Central memory CD8-positive, alpha-beta T cell (primary cell): Measurements from ENCODE around the gene CPSF2.
A peak's percentile ranks its signal among the peaks of the same experiment; 100 is the strongest.

Source experiments
- ATAC-seq: fragments of 150-1000 bp; cut with Tn5 transposase; replicated peaks from 2 replicates; pipeline ENCODE4 v1.10.0; 2022; ENCODE audit warnings: mild to moderate bottlenecking, moderate FRiP score, moderate number of reproducible peaks; ENCODE audit not compliant: poor library complexity, severe bottlenecking; ENCODE audit errors: extremely low read depth
- DNase-seq, 2 donors: peaks; one replicate each; pipeline ENCODE4 v3.0.0; 2021; ENCODE audit warnings: low spot score in 2 of 2
- H3K27ac Mint-ChIP-seq: one replicate; pipeline ENCODE4 v1.8.0; 2022; ENCODE audit warnings: low read depth, mild to moderate bottlenecking, moderate library complexity, mixed read lengths
- H3K27me3 Mint-ChIP-seq: one replicate; pipeline ENCODE4 v1.8.0; 2022; ENCODE audit warnings: mixed read lengths
- H3K36me3 Mint-ChIP-seq: one replicate; pipeline ENCODE4 v1.8.0; 2022; ENCODE audit warnings: mild to moderate bottlenecking, moderate library complexity, mixed read lengths; ENCODE audit not compliant: insufficient read depth
- H3K4me1 Mint-ChIP-seq: one replicate; pipeline ENCODE4 v1.8.0; 2022; ENCODE audit warnings: mixed read lengths
- H3K4me3 Mint-ChIP-seq: one replicate; pipeline ENCODE4 v1.8.0; 2022; ENCODE audit warnings: mild to moderate bottlenecking, moderate library complexity, mixed read lengths
- H3K9me3 Mint-ChIP-seq: one replicate; pipeline ENCODE4 v1.8.0; 2022; ENCODE audit warnings: mixed read lengths

CPSF2 gene

DNA sequence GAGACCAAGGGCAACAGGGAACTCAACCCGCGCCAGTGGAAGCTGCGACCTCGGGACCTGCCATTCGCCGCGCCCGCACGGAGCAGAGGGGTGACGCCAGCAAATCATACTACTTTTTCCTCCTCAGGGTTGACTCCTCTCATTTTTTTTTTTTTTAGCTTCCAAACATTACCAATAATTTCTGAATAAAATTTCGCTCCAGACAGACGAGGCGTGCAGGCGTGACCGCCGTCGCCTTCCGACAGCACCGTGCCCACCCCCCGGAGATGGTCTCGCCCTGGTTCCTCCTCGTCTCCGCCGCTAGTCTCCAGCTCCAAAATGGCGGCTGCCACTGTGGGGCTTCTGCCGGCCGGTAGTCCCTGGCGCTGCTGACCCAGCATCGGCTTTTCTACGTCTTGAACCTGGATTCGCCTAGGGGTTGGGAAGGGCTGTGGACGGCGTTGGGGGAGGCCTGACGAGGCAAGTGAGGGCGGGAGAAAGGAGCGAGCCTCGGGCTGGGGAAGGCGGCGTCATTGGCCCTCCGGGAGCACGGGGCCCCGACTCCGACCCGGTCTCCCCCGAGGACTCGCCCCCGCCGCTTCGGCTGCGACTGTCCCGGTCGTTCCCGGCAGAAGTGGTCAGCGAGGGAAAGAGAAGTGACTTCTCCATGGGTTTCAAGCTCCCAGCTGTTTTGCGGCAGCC is at the start of gene CPSF2, which contains the start of gene NDUFB1:
CPSF2 (plus strand) TSS at position 300 of the 681 bp plus-strand sequence. CDS start 9,016 bp downstream, outside the sequence.
NDUFB1 (minus strand) TSS at position 37 of the 681 bp plus-strand sequence. CDS start 4,069 bp downstream, outside the sequence.
- Mint-ChIP-seq H3K36me3 (peaks cover 24% of the 10 kb centered on the region), H3K27ac (peak within 1 kb of the TSS; percentile 99), H3K9me3 (no peaks in the 10 kb centered on the region), H3K4me1 (peaks cover 34% of the 10 kb centered on the region), H3K4me3 (peak within 1 kb of the TSS; percentile 96), H3K27me3 (no peaks in the 10 kb centered on the region)
- peak; percentile 73 to 76 for DNase-seq
- ATAC-seq, result peak; percentile 91

DNA sequence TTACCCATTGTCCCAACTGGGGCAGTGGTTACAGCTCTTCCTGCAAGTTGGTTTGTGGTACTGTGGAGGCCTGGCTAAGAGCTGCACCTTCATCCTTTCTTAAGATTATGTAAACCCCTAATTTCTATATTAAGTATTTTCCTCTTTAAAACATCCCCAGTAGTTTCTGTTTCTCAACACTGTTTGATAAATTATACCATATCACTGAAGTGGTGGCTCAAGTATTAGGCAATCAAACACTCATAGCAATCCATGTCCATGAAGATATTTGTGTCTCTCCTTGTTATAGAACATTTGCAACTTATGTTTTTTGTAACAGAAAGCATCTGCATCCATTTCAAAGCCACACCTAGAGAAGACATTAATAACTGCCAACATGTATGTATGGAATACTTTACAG is 47.2 kb upstream of the CPSF2 start:
- no peaks in the 10 kb centered on the region for H3K4me1 Mint-ChIP-seq
- no peaks in the 10 kb centered on the region for H3K9me3 Mint-ChIP-seq
- H3K27ac Mint-ChIP-seq, result no peak overlapping the region
- ATAC-seq (no peak), DNase-seq (no peak)
- peaks cover 34% of the 10 kb centered on the region for H3K36me3 Mint-ChIP-seq
- H3K27me3 Mint-ChIP-seq, result no peaks in the 10 kb centered on the region
- no peak overlapping the region for H3K4me3 Mint-ChIP-seq

DNA sequence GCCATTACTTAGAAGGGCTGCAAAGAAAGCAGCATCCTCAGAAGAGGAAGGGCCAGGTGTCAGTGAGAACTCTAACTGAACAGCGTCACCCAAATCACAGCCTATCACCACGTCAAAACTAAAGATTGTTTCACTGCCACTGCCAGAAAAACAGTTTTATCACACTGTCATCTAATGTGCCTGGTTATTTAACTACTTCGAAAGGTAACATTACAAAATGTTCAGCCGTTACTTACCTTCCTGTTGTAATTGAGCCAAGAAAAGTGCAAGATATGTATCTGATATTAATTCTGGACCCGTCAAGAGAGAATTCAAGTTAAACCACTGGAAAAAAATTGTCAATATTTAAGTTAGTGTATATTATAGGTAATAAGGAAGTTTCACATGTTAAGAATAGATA is 33.3 kb upstream of the CPSF2 start:
- DNase-seq (no peak), ATAC-seq (no peak)
- peaks cover 38% of the 10 kb centered on the region for H3K36me3 Mint-ChIP-seq
- no peak overlapping the region for H3K27ac Mint-ChIP-seq
- no peak overlapping the region for H3K4me3 Mint-ChIP-seq
- H3K4me1 Mint-ChIP-seq, result no peaks in the 10 kb centered on the region
- no peaks in the 10 kb centered on the region for H3K27me3 Mint-ChIP-seq
- no peaks in the 10 kb centered on the region for H3K9me3 Mint-ChIP-seq

DNA sequence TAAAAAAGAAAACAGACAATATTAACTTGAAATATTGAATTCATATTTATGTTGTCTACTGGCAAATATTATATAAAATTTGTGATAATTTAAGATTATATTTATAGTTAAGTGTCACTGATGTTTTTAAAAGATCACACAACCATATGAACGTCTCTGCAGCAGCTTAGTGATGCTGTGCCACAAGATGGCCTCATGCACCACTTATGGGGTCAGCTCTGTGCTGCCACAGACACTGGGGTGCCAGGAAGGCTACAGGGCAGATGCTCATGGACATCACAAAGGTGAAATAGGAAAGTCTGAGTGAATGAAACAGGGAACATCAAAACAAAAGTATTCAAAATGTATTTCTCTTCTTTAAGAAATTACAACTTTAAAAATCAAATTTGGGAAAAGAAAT is 28.4 kb upstream of the CPSF2 start:
- no peak overlapping the region for H3K4me3 Mint-ChIP-seq
- ATAC-seq, result no peak
- H3K9me3 Mint-ChIP-seq, result no peaks in the 10 kb centered on the region

DNA sequence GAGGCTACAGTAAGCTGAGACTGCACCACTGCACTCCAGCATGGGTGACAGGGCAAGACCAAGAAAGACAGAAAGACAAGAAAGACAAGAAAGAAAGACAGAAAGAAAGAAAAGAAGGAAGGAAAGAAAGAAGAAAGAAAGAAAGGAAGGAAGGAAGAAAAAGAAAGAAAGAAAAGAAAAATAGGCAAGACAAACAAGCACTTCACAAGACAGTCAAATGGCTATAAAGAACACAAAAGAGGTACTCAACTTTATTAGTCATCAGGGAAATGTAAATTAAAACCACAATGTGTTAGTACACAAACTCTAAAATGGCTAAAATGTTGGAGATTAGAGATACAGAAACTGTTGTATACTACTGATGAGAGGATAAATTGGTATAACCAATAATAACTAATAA is 22.0 kb upstream of the CPSF2 start:
- peaks cover 9% of the 10 kb centered on the region for H3K36me3 Mint-ChIP-seq
- ATAC-seq (no peak), DNase-seq (no peak)
- H3K4me3 Mint-ChIP-seq, result no peak overlapping the region
- no peak overlapping the region for H3K27ac Mint-ChIP-seq
- H3K27me3 Mint-ChIP-seq, result no peaks in the 10 kb centered on the region
- peaks cover 20% of the 10 kb centered on the region for H3K4me1 Mint-ChIP-seq
- H3K9me3 Mint-ChIP-seq, result no peaks in the 10 kb centered on the region

More for the DNA sequence above, 28.4 kb upstream of the CPSF2 start:
- Mint-ChIP-seq H3K27me3 (no peaks in the 10 kb centered on the region), H3K36me3 (peaks cover 29% of the 10 kb centered on the region), H3K27ac (no peak overlapping the region), H3K4me1 (no peaks in the 10 kb centered on the region)
- no peak for DNase-seq

DNA sequence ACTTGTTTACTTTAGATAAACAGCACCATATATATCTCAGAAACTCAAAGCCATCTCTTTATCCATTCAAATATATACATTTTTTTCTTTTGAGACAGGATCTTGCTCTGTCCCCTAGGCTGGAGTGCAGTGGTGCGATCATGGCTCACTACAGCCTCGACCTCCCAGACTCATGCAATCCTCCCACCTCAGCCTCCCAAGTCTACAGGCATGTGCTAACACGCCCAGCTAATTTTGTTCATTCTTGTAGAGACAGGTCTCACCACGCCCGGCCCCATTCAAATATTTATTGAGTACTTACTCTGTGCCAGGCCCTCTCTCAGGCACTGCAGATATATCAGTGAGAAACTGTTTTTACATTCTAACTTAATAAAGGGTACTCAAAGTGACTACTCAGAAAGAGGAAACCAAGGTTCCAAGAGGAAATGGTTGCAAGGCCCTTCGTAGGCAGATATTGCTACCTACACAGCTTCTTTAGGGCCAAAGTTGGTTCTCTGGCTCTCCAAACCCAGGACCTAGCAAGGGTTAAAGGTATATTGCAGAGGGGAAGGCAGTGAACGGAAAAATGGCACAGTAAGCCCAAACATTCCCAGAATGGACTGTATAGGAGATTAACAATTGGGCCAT is 18.3 kb upstream of the CPSF2 start:
- Mint-ChIP-seq H3K27me3 (no peaks in the 10 kb centered on the region), H3K27ac (no peak overlapping the region), H3K4me1 (peaks cover 37% of the 10 kb centered on the region), H3K36me3 (peaks cover 8% of the 10 kb centered on the region), H3K9me3 (no peaks in the 10 kb centered on the region), H3K4me3 (no peak overlapping the region)
- DNase-seq, result no peak
- no peak for ATAC-seq

DNA sequence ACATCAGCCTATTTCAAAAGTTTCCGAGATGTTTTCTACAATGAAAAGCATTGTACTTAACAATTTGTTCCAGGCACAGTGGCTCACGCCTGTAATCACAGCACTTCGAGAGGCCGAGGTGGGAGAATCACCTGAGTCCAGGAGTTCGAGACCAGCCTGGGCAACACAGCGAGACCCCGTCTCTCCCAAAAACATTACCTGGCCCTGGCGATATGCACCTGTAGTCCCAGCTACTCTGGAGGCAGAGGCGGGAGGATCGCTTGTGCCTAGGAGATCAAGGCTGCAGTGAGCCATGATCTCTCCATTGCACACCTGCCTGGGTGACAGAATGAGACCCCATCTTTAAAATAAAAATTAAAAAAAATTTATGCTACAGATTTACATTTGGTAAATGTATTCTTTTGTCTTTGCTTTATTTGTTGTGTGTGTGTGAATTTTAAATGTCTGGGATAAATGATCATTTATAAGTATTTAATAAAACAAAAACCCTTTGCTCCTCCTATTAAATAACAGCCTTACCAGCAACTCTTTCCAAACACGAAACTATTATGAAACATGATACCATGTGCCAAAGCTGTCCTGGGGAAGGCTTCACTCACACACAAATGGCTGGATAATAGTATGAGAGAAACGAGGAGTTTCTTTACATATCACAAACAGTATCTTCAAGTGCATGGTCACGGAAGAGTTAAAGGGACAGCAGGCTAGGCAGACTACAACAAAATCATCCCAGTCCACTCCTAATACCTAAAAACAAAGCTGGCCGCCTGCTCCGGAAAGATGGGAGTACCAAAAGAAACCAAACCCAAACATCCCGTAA is 16.5 kb upstream of the CPSF2 start:
- no peak for DNase-seq
- Mint-ChIP-seq H3K4me1 (peaks cover 31% of the 10 kb centered on the region), H3K27ac (peak overlapping the region; percentile 92), H3K4me3 (peak overlapping the region; percentile 92), H3K9me3 (no peaks in the 10 kb centered on the region), H3K27me3 (no peaks in the 10 kb centered on the region), H3K36me3 (peaks cover 8% of the 10 kb centered on the region)
- ATAC-seq, result no peak

DNA sequence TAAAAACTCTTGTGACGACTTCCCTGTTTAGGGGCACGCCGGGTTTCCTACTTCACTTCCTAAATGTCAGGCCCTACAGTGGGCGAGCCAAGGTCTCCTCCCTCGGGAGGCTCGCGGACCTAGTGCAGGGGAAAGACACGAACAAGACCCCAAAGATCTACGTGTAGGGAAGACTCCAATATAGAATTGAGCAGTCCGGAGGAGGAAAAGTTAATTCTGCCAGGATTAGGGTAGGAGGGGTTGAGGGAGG is 16.0 kb upstream of the CPSF2 start:
- no peaks in the 10 kb centered on the region for H3K27me3 Mint-ChIP-seq
- DNase-seq (no peak), ATAC-seq (no peak)
- H3K4me1 Mint-ChIP-seq, result peaks cover 31% of the 10 kb centered on the region
- H3K36me3 Mint-ChIP-seq, result peaks cover 8% of the 10 kb centered on the region
- no peaks in the 10 kb centered on the region for H3K9me3 Mint-ChIP-seq
- peak overlapping the region; percentile 92 for H3K4me3 Mint-ChIP-seq
- H3K27ac Mint-ChIP-seq, result peak overlapping the region; percentile 92

DNA sequence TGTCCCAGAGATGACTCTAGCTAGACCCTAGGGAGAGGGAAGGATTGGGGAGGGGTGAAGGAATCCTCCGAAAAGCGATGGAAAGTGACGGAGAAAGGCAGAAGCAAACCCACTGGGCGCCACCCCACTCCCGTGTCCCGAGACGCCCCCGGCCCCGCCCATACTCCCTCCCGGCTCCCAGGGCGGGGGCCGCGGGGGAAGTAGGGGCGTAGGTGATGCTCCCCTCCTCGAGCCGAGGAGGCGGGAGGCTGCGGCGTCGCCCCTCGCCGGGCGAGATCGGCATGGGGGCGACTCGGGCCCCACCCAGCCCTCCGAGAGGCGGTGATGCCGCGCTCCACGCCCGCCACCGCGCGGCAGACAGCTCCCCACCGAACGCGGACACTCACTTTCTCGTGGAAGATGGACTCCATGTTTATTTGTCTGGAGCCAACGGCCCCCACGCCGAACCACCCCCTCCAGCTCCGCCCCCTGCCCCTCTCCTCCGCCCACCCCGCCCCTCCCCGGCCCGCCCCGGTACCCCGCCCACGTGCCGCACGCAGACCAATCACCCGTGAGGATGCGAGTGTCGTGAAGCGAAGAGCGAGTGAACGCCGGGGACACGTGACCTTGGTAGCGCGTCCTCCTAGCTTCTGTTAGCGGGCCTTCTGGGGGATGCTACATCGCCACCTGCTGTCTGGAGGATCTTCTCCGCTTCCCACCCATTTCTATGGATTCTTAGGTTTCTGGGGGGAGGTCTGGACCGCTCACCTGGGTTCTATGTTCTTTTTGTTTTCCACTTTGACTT is 15.4 kb upstream of the CPSF2 start, which contains the start of gene ATXN3:
ATXN3 (minus strand) TSS at position 440 of the 784 bp plus-strand sequence; CDS start at position 410, 30 bp downstream.
- Mint-ChIP-seq H3K27me3 (no peaks in the 10 kb centered on the region), H3K4me1 (peaks cover 31% of the 10 kb centered on the region), H3K36me3 (peaks cover 8% of the 10 kb centered on the region), H3K9me3 (no peaks in the 10 kb centered on the region), H3K27ac (peak within 1 kb of the TSS; percentile 92), H3K4me3 (peak within 1 kb of the TSS; percentile 92)
- DNase-seq, result peak; percentile 79 to 93
- peak; percentile 99 for ATAC-seq

DNA sequence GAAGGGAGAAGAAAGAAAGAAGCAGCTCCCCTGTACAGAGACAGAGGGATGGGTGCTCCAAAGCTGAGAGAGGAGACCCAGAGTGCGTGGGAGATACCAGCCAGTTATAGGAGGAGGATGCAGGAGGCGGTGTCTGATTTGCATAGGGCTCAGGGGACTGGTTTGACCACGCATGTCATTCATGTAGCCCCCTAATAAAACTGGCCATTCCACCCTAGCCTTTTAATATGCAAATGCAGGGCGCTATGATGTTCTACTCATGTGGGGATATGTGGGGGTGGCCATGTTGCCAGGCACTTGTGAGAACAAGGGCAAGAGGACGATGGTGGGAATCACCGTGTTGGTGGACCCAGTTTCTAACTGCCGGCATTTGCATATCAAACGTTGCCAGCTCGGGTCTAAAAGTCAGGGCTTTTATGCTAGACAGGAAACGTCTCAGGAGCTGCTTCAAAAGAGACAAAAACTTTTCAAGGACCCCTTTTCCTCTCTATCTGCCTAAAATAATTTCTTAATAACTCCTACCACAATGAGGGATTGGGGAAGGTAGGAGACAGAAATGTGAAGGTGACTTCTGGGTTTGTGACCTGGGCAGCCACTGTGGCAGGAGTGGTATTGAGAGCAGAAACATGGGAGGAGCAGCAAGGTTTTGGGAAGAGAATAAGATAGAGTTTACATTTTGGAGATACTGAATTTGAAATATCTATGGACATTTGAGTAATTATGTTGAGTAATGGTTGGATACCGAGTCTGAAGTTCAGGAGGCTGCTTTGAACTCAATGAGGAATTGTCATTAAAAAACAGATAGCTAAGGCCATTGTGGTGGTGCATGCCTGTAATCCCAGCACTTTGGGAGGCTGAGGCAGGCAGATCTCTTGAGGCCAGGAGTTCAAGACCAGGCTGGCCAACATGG is 13.2 kb upstream of the CPSF2 start:
- H3K27ac Mint-ChIP-seq, result no peak overlapping the region
- peaks cover 8% of the 10 kb centered on the region for H3K36me3 Mint-ChIP-seq
- H3K27me3 Mint-ChIP-seq, result no peaks in the 10 kb centered on the region
- H3K4me1 Mint-ChIP-seq, result peaks cover 17% of the 10 kb centered on the region
- H3K4me3 Mint-ChIP-seq, result no peak overlapping the region
- DNase-seq (no peak), ATAC-seq (no peak)
- no peaks in the 10 kb centered on the region for H3K9me3 Mint-ChIP-seq

DNA sequence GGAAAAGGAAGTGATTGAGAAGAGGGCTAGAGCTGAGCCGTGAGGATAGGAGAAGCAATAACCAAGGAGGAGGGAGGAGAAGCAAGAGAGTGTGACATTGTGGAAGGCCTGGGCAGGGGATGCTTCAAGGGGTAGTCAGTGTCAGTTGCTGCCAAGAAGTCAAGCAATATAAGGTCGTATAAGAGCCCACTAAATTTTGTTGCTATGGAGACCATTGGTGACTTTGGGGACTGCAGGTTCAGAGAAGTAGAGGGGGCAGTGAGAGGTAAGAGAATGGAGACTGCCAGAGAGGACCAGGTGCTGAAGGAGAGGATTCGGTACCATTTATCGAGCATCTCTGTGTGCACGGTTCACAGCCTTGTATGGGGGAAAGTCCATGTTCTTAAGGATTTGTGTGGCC is 12.3 kb upstream of the CPSF2 start:
- H3K4me1 Mint-ChIP-seq, result peaks cover 17% of the 10 kb centered on the region
- H3K27ac Mint-ChIP-seq, result no peak overlapping the region
- peaks cover 8% of the 10 kb centered on the region for H3K36me3 Mint-ChIP-seq
- no peak overlapping the region for H3K4me3 Mint-ChIP-seq
- no peaks in the 10 kb centered on the region for H3K9me3 Mint-ChIP-seq
- H3K27me3 Mint-ChIP-seq, result no peaks in the 10 kb centered on the region
- no peak for DNase-seq
- no peak for ATAC-seq
